GM13977 (cell line): ENCODE data around the gene PLD1.

Experiments
- DNase-seq: peaks from one replicate; pipeline ENCODE4 v3.0.0; 2012; ENCODE audit warnings: low spot score
- CTCF ChIP-seq: IDR thresholded peaks from 2 replicates; pipeline ENCODE4 v1.5.1; 2012; ENCODE audit warnings: mild to moderate bottlenecking, control low read depth; ENCODE audit not compliant: insufficient read depth; ENCODE audit errors: extremely low read depth, missing control alignments
- in situ Hi-C: fragments of 300-500 bp; cut with MboI; formaldehyde crosslinking; loops from one replicate; pipeline ENCODE4 v1.12.0; 2022; ENCODE audit warnings: low sequenced_read_pairs, low pct_unique_long_range_greater_than_20kb, mixed read lengths, inconsistent platforms; ENCODE audit not compliant: unreplicated experiment

The PLD1 gene

GRCh38 chr3:171574556-171575240 is 235.6 kb downstream of the PLD1 start:
- no peak for TF ChIP-seq CTCF
- in situ Hi-C loops: no loop called here
- no peak for DNase-seq

DNA sequence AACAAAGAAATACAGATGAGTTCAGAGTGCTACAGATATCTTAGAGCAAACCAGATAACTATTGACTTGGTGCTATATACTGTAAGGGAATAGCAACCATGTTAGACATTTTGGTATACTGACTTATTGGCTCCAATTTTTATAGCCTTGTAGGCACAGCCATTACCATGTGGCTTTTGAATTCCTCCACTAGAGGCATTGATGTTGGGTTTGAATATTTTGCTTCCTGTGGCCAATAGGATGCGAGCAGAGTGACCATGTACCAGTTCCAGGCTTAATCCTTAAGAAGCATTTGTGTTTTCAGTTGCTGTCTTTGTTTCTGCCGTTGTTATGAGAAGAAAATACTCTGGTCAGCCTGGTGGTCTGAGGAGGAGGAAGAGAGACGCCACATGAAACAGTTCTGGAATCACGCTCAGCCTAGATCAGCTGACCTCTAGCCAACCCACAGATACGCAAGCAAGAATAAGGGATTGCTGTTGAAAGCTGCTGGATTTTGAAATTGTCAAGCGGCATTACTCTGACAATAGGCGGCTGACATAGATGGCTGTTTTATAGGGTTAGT is 240.6 kb downstream of the PLD1 start:
- no peak for TF ChIP-seq CTCF
- in situ Hi-C loops: loop anchor here (10.0 kb wide), 1 partner anchor 415 kb away; no protein-coding TSS in a partner anchor
- no peak for DNase-seq

GRCh38 chr3:171568766-171569165 is 241.5 kb downstream of the PLD1 start:
- TF ChIP-seq CTCF: no peak
- no peak for DNase-seq
- in situ Hi-C loops: loop anchor here (10.0 kb wide), 1 partner anchor 414 kb away; no protein-coding TSS in a partner anchor

GRCh38 chr3:171566803-171567422 is 243.4 kb downstream of the PLD1 start:
- in situ Hi-C loops: loop anchor here (10.0 kb wide), 1 partner anchor 412 kb away; no protein-coding TSS in a partner anchor
- DNase-seq: peak; percentile 51
- TF ChIP-seq CTCF: peak; percentile 66

DNA sequence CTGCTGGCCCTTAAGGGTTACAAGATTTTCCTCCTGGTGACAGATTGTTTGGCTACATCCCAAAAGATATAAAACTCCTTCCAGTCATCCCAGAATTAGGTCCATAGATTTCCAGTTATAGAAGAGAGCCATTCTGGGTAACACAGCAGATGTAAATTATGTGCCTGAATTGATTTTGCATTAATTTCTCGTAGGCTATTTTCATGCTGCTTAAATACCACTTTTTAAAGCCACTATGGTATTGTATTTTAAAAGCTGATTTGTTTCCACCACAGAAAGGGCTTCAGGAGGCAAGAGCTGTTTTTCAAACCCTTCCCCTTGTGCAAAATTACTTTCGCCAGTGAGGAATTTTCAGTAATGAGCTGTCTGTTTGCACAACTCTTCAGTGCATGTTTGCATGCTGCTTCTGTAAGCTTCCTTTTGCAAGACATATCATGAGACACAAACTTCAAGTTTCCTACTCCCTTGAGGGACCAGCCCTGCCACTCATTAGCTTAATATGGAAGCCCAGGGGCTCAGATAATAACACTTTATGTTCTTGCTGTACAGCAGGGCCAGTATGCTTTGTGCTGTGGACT is 244.7 kb downstream of the PLD1 start:
- DNase-seq: no peak
- in situ Hi-C loops: loop anchor here (10.0 kb wide), 1 partner anchor 411 kb away; no protein-coding TSS in a partner anchor

More for the DNA sequence above, 244.7 kb downstream of the PLD1 start:
- no peak for TF ChIP-seq CTCF
